BLaER1 treated with 17β-estradiol and CSF1 and Interleukin-3, amounts not matched to agents 10 nM and 100 nM (cell line): ENCODE measurements around the gene POM121L2.

Experiments
- H3K27ac ChIP-seq, 11 experiments: shearing (Covaris generic); formaldehyde crosslinking; 2 replicates each; pipeline ENCODE4 v1.8.1; 2022
- H3K27me3 ChIP-seq, 11 experiments: shearing (Covaris generic); formaldehyde crosslinking; 2 replicates each; pipeline ENCODE4 v1.8.1; 2022
- H3K36me3 ChIP-seq, 11 experiments: shearing (Covaris generic); formaldehyde crosslinking; 2 replicates each; pipeline ENCODE4 v1.8.1; 2022
- H3K4me1 ChIP-seq, 10 experiments: shearing (Covaris generic); formaldehyde crosslinking; 2 replicates each; pipeline ENCODE4 v1.8.1; 2022
- H3K4me2 ChIP-seq, 11 experiments: shearing (Covaris generic); formaldehyde crosslinking; 2 replicates each; pipeline ENCODE4 v1.8.1; 2022
- H3K4me3 ChIP-seq, 10 experiments: shearing (Covaris generic); formaldehyde crosslinking; 2 replicates each; pipeline ENCODE4 v1.8.1; 2022
- H3K9ac ChIP-seq, 11 experiments: shearing (Covaris generic); formaldehyde crosslinking; 2 replicates each; pipeline ENCODE4 v1.8.1; 2022
- H3K9me3 ChIP-seq, 11 experiments: shearing (Covaris generic); formaldehyde crosslinking; replicated peaks in 1 of 11; 2 replicates each; pipeline ENCODE4 v1.8.1; 2022
- H4K20me1 ChIP-seq, 11 experiments: shearing (Covaris generic); formaldehyde crosslinking; 2 replicates each; pipeline ENCODE4 v1.8.1; 2022
- Cebpa-rat ChIP-seq, 11 experiments: shearing (Covaris generic); IDR thresholded peaks; 2 replicates each; pipeline ENCODE4 v1.8.1; 2022

Gene POM121L2

DNA sequence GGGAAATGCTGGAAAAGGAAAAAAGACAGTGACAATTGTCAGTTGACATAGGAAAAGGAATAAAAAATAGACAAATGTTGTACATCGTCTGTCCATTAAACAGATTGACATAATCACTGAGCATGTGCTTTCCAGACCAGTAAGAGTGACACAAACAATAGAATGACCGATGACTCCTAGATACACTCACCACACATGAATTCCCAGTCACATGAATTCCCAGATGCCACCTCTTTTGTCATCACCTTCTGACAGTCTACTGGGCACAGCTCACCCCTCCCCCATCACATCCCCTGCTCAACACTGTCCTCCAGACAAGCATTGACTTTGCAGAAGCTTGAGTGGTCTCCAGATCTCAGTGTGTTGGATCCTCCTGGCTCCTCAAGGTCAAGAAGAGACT lies 25.9 kb downstream of the POM121L2 start:
- Histone ChIP-seq H3K27ac (no peak overlapping the region), H4K20me1 (no peaks in the 10 kb centered on the region), H3K9me3 (peaks cover 46 to 75% (median 55%) of the 10 kb centered on the region in 11 experiments), H3K9ac (no peak overlapping the region), H3K4me2 (no peak overlapping the region), H3K4me3 (no peak overlapping the region), H3K27me3 (peaks cover 28 to 64% (median 56%) of the 10 kb centered on the region in 11 experiments), H3K36me3 (no peaks in the 10 kb centered on the region), H3K4me1 (no peaks in the 10 kb centered on the region)
- TF ChIP-seq Cebpa-rat (IDR thresholded peaks at IDR 0.05), result no peak

- H3K4me3 ChIP-seq, result no peak overlapping the region
- TF ChIP-seq Cebpa-rat (IDR thresholded peaks at IDR 0.05), result no peak
- H3K4me2 ChIP-seq, result no peak overlapping the region
- no peaks in the 10 kb centered on the region for H3K36me3 ChIP-seq
- no peak overlapping the region for H3K9ac ChIP-seq
- peaks cover 44 to 72% (median 58%) of the 10 kb centered on the region in 11 experiments for H3K9me3 ChIP-seq
- no peaks in the 10 kb centered on the region for H4K20me1 ChIP-seq
- H3K4me1 ChIP-seq, result no peaks in the 10 kb centered on the region
- H3K27ac ChIP-seq, result no peak overlapping the region
- H3K27me3 ChIP-seq, result peaks cover 37 to 59% (median 51%) of the 10 kb centered on the region in 11 experiments
Observed at GRCh38 chr6:27283279-27283678, 28.8 kb downstream of the POM121L2 start.

- Histone ChIP-seq H3K4me1 (no peaks in the 10 kb centered on the region), H3K9me3 (peaks cover 43 to 73% (median 56%) of the 10 kb centered on the region in 11 experiments), H3K27me3 (peaks cover 23 to 43% (median 35%) of the 10 kb centered on the region in 11 experiments), H3K36me3 (no peaks in the 10 kb centered on the region), H4K20me1 (no peaks in the 10 kb centered on the region), H3K4me3 (no peak overlapping the region), H3K9ac (no peak overlapping the region), H3K27ac (no peak overlapping the region), H3K4me2 (no peak overlapping the region)
- TF ChIP-seq Cebpa-rat (IDR thresholded peaks at IDR 0.05), result no peak
Observed at GRCh38 chr6:27281569-27281968, 30.5 kb downstream of the POM121L2 start.

DNA sequence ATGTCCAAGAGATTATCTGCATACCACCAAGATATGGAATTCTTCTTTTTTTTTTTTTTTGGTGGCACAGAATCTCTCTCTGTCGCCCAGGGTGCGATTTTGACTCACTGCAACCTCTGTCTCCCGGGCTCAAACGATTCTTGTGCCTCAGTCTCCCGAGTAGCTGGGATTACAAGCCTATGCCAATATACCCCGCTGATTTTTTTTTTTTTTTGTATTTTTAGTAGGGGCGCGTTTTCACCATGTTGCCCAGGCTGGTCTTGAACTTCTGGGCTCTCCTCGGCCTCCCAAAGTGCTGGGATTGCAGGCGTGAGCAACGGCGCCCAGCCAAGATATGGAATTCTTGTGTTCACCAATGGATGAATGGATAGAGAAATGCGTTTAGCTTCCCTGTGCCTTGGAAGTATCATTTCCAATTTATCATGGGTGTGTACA lies 31.0 kb downstream of the POM121L2 start:
- Histone ChIP-seq H3K27me3 (peaks cover 23 to 41% (median 31%) of the 10 kb centered on the region in 11 experiments), H3K4me3 (no peak overlapping the region), H3K4me1 (no peaks in the 10 kb centered on the region), H3K4me2 (no peak overlapping the region), H3K36me3 (no peaks in the 10 kb centered on the region), H3K9ac (no peak overlapping the region), H3K9me3 (peaks cover 39 to 68% (median 56%) of the 10 kb centered on the region in 11 experiments), H3K27ac (no peak overlapping the region), H4K20me1 (no peaks in the 10 kb centered on the region)
- TF ChIP-seq Cebpa-rat (IDR thresholded peaks at IDR 0.05), result no peak

DNA sequence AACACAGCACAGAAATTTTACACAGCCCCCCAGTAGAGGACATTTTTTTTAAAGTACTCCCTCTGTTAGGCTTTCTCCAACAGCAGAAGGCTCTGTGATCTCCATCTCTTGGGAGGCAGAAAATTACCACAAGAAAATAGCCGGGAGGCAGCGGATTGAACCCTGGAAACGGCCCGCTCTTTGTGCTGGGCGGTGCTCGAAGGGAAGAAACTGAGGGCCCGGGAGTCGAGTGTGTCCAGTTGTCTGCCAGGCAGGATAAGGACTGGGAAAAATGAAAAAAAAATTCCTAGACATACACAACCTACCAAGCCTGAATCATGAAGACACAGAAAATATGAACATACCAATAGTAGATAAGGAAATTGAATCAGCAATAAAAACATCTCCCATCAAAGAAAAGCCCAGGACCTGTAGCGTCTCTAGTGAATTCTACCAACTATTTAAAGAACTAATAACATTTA lies 31.5 kb downstream of the POM121L2 start:
- Histone ChIP-seq H3K27ac (no peak overlapping the region), H3K4me2 (no peak overlapping the region)

DNA sequence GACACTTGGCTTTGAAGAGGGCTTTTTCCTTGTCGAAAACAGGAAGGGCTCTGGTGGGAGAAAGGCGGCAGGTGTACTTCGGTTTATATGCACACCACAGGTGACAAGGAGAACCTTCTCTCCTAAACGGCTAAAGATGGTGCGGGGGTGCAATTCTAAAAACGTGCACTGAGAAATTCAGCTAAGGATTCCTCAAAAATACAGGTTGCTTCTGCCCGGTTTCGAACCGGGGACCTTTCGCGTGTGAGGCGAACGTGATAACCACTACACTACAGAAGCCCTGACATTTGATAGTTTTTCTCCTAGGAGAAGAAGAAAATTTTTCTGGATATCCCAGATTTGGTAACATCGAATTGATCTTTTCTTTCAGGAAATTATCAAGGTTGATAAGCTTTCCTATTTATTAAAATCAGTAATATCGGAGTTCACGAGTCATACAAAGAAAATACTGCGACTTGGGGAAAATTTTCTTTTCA lies 32.0 kb downstream of the POM121L2 start:
- Histone ChIP-seq H3K36me3 (no peaks in the 10 kb centered on the region), H3K9me3 (peaks cover 38 to 65% (median 56%) of the 10 kb centered on the region in 11 experiments), H3K4me3 (no peak overlapping the region), H3K9ac (no peak overlapping the region), H3K4me2 (no peak overlapping the region; a peak in 1 of 22 replicates), H3K4me1 (no peaks in the 10 kb centered on the region), H4K20me1 (no peaks in the 10 kb centered on the region), H3K27ac (no peak overlapping the region), H3K27me3 (peaks cover 23 to 41% (median 30%) of the 10 kb centered on the region in 11 experiments)
- TF ChIP-seq Cebpa-rat (IDR thresholded peaks at IDR 0.05), result no peak

More for the DNA sequence above, 31.5 kb downstream of the POM121L2 start:
- Histone ChIP-seq H3K36me3 (no peaks in the 10 kb centered on the region), H3K4me3 (no peak overlapping the region), H3K4me1 (no peaks in the 10 kb centered on the region), H3K27me3 (peaks cover 23 to 41% (median 30%) of the 10 kb centered on the region in 11 experiments), H4K20me1 (no peaks in the 10 kb centered on the region), H3K9me3 (peaks cover 38 to 65% (median 56%) of the 10 kb centered on the region in 11 experiments), H3K9ac (no peak overlapping the region)
- no peak for TF ChIP-seq Cebpa-rat (IDR thresholded peaks at IDR 0.05)

DNA sequence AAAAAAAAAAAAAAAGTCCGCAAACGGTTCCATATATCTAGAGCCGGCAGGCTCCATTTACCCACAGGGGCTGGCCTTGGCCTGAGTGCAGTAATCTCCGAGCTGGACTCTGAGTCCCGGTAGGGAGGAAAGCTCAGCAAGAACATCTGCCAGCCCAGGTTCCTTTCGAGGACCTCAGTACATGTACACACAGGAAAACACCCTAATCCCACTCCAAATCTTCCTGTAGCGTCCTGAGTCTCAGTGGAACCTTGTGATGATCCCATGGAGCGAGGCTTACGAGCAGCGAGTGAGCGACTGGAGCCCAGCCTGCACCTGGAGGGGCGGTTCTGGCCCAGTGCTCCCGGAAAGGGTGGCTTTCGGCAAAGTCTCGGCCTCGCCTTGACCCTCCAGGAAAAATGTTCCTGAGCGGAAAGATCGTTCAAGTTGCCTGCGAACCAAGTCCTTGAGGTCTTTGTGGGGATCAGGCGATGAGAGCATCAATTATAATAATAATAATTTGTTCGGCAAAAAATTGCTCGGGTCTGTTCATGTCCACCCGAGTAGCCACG lies 32.5 kb downstream of the POM121L2 start:
- no peak for TF ChIP-seq Cebpa-rat (IDR thresholded peaks at IDR 0.05)
- no peak overlapping the region for H3K27ac ChIP-seq
- no peak overlapping the region for H3K4me3 ChIP-seq
- H3K9ac ChIP-seq, result no peak overlapping the region
- no peaks in the 10 kb centered on the region for H3K4me1 ChIP-seq
- H3K27me3 ChIP-seq, result peaks cover 23 to 40% (median 30%) of the 10 kb centered on the region in 11 experiments
- no peaks in the 10 kb centered on the region for H3K36me3 ChIP-seq
- H3K4me2 ChIP-seq, result no peak overlapping the region
- no peaks in the 10 kb centered on the region for H4K20me1 ChIP-seq
- peaks cover 37 to 65% (median 56%) of the 10 kb centered on the region in 11 experiments for H3K9me3 ChIP-seq

GRCh38 chr6:27275025-27275956 lies 36.8 kb downstream of the POM121L2 start:
- no peak overlapping the region for H3K27ac ChIP-seq
- H3K4me2 ChIP-seq, result no peak overlapping the region
- no peak for TF ChIP-seq Cebpa-rat (IDR thresholded peaks at IDR 0.05)
- H4K20me1 ChIP-seq, result no peaks in the 10 kb centered on the region
- H3K27me3 ChIP-seq, result peaks cover 12 to 16% (median 15%) of the 10 kb centered on the region in 11 experiments
- no peaks in the 10 kb centered on the region for H3K36me3 ChIP-seq
- no peak overlapping the region for H3K9ac ChIP-seq
- H3K9me3 ChIP-seq, result peaks cover 16 to 38% (median 23%) of the 10 kb centered on the region in 11 experiments; a peak in 21 of 22 replicates
- no peaks in the 10 kb centered on the region for H3K4me1 ChIP-seq
- no peak overlapping the region for H3K4me3 ChIP-seq

GRCh38 chr6:27273783-27274182 lies 38.3 kb downstream of the POM121L2 start:
- peaks cover 0 to under 1% (median 0%) of the 10 kb centered on the region in 11 experiments; a peak in 5 of 22 replicates for H3K27me3 ChIP-seq
- no peaks in the 10 kb centered on the region for H4K20me1 ChIP-seq
- no peak overlapping the region for H3K4me2 ChIP-seq
- no peak for TF ChIP-seq Cebpa-rat (IDR thresholded peaks at IDR 0.05)
- H3K27ac ChIP-seq, result no peak overlapping the region
- H3K4me1 ChIP-seq, result no peaks in the 10 kb centered on the region
- H3K9ac ChIP-seq, result no peak overlapping the region
- H3K4me3 ChIP-seq, result no peak overlapping the region
- no peaks in the 10 kb centered on the region for H3K36me3 ChIP-seq
- peaks cover under 1 to 23% (median 9%) of the 10 kb centered on the region in 11 experiments; a peak in 16 of 22 replicates for H3K9me3 ChIP-seq
